Activated CD4-positive, alpha-beta T cell treated with anti-CD3 and anti-CD28 coated beads, Interleukin-2, amount 10 ng/mL, durations not matched to agents 24 days and 14 days (primary cell): ENCODE data around the gene SHROOM2. TPM values are rescaled to one million over a fixed set of nuclear protein-coding genes. Genes with fewer than 3 reads are reported as not detected.
A peak's percentile ranks its signal among the peaks of the same experiment; 100 is the strongest.

Experiments
- DNase-seq: peaks from one replicate; pipeline ENCODE4 v3.0.0; 2022
- H3K27ac Mint-ChIP-seq: one replicate; pipeline ENCODE4 v1.8.0; 2022; ENCODE audit warnings: mild to moderate bottlenecking, mixed read lengths
- H3K27me3 Mint-ChIP-seq: one replicate; pipeline ENCODE4 v1.8.0; 2022; ENCODE audit warnings: mixed read lengths
- H3K36me3 Mint-ChIP-seq: one replicate; pipeline ENCODE4 v1.8.0; 2022; ENCODE audit warnings: low read depth, mild to moderate bottlenecking, mixed read lengths
- H3K4me1 Mint-ChIP-seq: one replicate; pipeline ENCODE4 v1.8.0; 2021; ENCODE audit warnings: mixed read lengths
- H3K4me3 Mint-ChIP-seq: one replicate; pipeline ENCODE4 v1.8.0; 2022; ENCODE audit warnings: mild to moderate bottlenecking, moderate library complexity, mixed read lengths
- H3K9me3 Mint-ChIP-seq: one replicate; pipeline ENCODE4 v1.8.0; 2021; ENCODE audit warnings: mixed read lengths
- intact Hi-C: fragments of 100-400 bp; cut with micrococcal nuclease; formaldehyde crosslinking; loops from one replicate; pipeline ENCODE4 v1.15.1; 2023
- total RNA-seq: library from RNA; stranded (reverse); gene quantifications from 2 replicates; pipeline ENCODE4 v1.2.3, GENCODE V29; 2022

The SHROOM2 gene, protein sequence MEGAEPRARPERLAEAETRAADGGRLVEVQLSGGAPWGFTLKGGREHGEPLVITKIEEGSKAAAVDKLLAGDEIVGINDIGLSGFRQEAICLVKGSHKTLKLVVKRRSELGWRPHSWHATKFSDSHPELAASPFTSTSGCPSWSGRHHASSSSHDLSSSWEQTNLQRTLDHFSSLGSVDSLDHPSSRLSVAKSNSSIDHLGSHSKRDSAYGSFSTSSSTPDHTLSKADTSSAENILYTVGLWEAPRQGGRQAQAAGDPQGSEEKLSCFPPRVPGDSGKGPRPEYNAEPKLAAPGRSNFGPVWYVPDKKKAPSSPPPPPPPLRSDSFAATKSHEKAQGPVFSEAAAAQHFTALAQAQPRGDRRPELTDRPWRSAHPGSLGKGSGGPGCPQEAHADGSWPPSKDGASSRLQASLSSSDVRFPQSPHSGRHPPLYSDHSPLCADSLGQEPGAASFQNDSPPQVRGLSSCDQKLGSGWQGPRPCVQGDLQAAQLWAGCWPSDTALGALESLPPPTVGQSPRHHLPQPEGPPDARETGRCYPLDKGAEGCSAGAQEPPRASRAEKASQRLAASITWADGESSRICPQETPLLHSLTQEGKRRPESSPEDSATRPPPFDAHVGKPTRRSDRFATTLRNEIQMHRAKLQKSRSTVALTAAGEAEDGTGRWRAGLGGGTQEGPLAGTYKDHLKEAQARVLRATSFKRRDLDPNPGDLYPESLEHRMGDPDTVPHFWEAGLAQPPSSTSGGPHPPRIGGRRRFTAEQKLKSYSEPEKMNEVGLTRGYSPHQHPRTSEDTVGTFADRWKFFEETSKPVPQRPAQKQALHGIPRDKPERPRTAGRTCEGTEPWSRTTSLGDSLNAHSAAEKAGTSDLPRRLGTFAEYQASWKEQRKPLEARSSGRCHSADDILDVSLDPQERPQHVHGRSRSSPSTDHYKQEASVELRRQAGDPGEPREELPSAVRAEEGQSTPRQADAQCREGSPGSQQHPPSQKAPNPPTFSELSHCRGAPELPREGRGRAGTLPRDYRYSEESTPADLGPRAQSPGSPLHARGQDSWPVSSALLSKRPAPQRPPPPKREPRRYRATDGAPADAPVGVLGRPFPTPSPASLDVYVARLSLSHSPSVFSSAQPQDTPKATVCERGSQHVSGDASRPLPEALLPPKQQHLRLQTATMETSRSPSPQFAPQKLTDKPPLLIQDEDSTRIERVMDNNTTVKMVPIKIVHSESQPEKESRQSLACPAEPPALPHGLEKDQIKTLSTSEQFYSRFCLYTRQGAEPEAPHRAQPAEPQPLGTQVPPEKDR (N-terminal part only)
- not detected in 2 replicates for total RNA-seq

DNA sequence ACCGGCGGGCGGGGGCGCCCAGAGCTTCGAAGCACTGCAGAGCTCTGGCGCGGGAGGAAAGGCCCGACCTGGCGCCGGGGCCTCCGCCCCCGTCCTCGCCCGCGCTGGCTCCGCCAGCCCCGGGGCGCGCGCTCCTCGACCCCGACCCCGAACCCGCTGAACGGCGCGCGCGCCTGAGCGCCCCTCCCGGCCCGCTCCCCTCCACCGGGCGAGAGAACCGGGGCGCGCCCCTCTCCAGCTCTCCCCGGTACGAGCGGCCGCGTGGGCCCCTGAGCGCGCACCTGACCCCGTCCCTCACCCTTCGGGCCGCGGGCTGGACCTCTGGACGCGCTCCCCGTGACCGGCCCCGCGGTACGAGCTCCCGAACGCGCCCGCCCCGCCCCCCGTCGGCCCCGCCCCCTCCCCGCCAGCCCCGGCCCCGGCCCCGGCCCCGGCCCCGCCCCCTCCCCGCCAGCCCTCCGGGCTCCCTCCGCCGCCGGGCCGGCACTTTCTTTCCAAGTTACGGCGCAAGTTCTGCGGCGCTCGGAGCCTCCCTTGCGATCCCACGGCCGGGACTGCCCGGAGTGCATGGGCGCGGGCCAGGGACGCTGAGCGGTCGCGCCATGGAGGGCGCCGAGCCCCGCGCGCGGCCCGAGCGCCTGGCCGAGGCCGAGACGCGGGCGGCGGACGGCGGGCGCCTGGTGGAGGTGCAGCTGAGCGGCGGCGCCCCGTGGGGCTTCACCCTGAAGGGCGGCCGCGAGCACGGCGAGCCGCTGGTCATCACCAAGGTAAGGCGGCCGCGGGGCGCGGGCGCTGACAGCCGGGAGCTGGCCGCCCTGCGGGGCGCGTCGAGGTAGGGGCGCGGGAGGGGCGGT is at the start of gene SHROOM2:
SHROOM2 (plus strand) TSS at position 486 of the 854 bp plus-strand sequence; CDS start at position 603, 117 bp downstream.
- H3K27ac Mint-ChIP-seq: no peak within 1 kb of the TSS
- no peak for DNase-seq
- H3K4me1 Mint-ChIP-seq: no peaks in the 10 kb centered on the region

DNA sequence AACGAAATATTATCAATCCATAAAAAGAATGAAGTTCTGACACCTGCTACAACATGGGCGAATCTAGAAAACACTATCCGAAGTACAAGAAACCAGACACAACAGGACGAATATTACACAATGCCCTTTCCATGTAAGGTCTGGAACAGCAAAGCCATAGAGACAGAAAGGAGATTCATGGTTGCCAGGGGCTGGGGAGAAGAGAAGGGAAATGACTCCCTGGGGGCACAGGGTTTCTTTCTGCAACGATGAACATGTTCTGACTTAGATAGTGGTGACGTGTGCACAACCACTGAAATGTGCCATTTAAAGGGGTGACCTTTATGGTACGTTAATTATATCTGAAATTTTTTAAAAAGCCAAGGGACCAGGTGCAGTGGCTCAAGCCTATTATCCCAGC is 48.9 kb upstream of the SHROOM2 start:
- H3K27ac Mint-ChIP-seq: no peak overlapping the region
- no peak overlapping the region for H3K4me3 Mint-ChIP-seq
- intact Hi-C loops: no loop called here

More for the DNA sequence above, at the start of gene SHROOM2:
- Mint-ChIP-seq H3K4me3 (peak within 1 kb of the TSS; percentile 32), H3K27me3 (peaks cover 31% of the 10 kb centered on the region), H3K9me3 (no peaks in the 10 kb centered on the region), H3K36me3 (no peaks in the 10 kb centered on the region)
- intact Hi-C loops: no loop called here

DNA sequence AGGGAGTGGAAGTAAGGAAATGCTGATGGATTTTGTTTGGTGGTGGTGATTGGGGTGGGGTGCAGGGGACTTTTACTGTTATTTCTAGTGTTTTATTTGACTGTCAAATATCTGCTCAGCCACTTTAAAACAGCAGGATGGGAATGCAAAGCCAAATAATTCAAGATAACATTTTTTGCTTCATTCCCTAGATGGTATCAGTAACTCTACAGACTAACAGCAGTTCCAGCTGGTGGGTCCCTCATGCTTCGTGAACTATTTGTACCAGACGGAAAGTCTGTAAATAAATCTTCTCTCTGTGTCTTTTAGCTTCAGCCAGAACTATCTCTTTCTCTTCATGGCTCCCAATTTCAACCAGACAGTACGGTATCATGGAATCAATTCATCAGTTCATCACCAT is 48.1 kb upstream of the SHROOM2 start:
- H3K9me3 Mint-ChIP-seq: no peaks in the 10 kb centered on the region
- DNase-seq: no peak

More for the DNA sequence above, 48.9 kb upstream of the SHROOM2 start:
- Mint-ChIP-seq H3K27me3 (peaks cover 1% of the 10 kb centered on the region), H3K9me3 (no peaks in the 10 kb centered on the region), H3K36me3 (no peaks in the 10 kb centered on the region), H3K4me1 (no peaks in the 10 kb centered on the region)
- DNase-seq: no peak

DNA sequence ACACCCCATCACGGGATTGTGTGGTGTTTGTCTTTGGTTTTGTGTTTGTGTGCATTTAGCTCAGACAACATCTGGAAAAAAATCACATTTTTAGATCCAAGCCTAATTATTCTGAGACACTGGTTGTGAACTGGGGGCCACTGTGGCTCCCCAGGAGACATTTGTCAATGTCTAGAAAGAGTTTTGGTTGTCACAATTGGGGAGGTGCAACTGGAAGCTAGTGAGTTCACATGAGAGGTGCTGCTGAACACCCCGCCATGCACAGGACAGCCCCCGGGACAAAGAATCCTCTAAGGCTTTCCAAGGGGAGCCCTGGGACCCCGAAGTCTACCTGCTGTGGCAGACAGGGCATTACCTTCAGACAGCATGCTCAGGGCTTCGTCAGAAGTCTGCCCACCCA is 47.1 kb upstream of the SHROOM2 start:
- Mint-ChIP-seq H3K4me3 (no peak overlapping the region), H3K27me3 (peaks cover 1% of the 10 kb centered on the region), H3K27ac (no peak overlapping the region), H3K36me3 (no peaks in the 10 kb centered on the region), H3K9me3 (no peaks in the 10 kb centered on the region), H3K4me1 (no peaks in the 10 kb centered on the region)
- intact Hi-C loops: no loop called here
- no peak for DNase-seq

More for the DNA sequence above, 48.1 kb upstream of the SHROOM2 start:
- intact Hi-C loops: no loop called here
- H3K4me3 Mint-ChIP-seq: no peak overlapping the region
- H3K27me3 Mint-ChIP-seq: peaks cover 1% of the 10 kb centered on the region
- no peaks in the 10 kb centered on the region for H3K4me1 Mint-ChIP-seq
- no peaks in the 10 kb centered on the region for H3K36me3 Mint-ChIP-seq
- no peak overlapping the region for H3K27ac Mint-ChIP-seq

DNA sequence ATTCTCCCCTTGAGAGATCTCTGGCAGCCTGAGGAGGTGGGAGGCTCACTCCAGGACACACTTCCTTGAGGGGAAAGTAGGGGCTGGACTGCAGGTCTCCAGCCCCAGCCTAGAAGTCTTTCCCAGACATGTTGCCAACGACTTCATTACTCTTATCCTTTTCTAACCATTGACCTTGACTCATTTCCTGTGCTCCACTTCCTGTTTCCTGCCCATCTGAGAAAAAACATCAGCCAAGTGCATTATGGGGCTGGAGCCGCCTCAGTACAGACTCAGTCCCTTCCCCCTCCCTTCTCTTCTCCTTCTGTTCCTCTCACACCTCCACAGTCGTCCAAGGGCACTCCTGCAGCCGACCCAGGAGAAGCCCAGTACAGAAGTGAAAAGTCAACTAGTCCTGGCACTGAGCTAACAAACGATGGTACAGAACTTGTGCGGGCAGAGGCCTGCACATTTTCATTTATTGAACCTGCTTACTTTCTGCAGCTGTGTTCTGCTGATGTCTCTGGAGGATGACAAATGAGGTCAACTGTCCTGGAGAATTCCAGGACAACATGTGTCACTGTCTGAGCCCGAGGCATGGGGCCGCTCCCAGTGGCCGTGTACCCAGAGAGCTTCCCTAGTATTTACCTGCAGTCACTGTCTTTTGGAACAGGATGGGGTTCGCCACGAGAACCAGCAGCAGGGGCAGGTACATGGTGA is 40.7 kb upstream of the SHROOM2 start:
- no peaks in the 10 kb centered on the region for H3K27me3 Mint-ChIP-seq
- peaks cover 6% of the 10 kb centered on the region for H3K36me3 Mint-ChIP-seq
- peaks cover 6% of the 10 kb centered on the region for H3K9me3 Mint-ChIP-seq
- intact Hi-C loops: no loop called here
- H3K4me3 Mint-ChIP-seq: no peak overlapping the region
- peak; percentile 55 for DNase-seq
- H3K27ac Mint-ChIP-seq: peak overlapping the region; percentile 60
- peaks cover 13% of the 10 kb centered on the region for H3K4me1 Mint-ChIP-seq

DNA sequence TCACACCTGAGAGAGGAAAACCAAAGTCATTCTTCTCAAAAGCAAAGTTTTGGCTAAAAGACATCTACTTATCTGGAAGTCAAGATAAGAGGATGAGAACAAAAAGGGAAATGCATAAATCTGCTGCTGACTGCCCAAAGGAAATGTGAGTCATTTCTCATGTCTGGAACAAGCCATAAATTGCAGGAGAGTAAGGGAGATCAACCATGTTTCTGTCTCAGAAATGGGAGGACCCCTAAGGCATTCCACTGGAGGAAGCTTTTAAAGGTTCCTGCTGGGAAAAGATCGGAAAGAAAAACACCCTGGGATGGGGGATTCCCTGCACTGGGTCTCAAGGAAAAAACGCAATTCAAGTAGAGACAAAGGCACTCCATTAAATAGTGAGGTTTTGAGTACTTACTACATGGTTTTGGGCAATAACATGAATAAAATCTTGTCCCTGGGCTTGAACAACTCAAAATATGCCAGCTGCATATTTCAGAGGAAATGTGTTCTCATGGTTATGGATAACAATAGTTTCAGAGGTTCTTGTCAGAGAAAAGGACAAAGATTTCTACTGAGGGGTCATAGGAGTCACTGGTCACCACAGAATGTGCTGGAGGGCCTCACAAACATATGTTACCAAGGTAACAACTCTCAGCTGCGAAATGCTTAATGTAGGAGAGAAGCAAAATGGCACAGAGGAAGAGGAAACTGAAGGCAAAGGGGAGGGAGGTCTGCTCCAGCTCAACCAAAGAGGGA is 39.9 kb upstream of the SHROOM2 start:
- peaks cover 6% of the 10 kb centered on the region for H3K9me3 Mint-ChIP-seq
- no peaks in the 10 kb centered on the region for H3K27me3 Mint-ChIP-seq
- H3K27ac Mint-ChIP-seq: no peak overlapping the region
- H3K4me3 Mint-ChIP-seq: no peak overlapping the region
- no peak for DNase-seq
- intact Hi-C loops: no loop called here
- H3K36me3 Mint-ChIP-seq: peaks cover 6% of the 10 kb centered on the region
- peaks cover 13% of the 10 kb centered on the region for H3K4me1 Mint-ChIP-seq

DNA sequence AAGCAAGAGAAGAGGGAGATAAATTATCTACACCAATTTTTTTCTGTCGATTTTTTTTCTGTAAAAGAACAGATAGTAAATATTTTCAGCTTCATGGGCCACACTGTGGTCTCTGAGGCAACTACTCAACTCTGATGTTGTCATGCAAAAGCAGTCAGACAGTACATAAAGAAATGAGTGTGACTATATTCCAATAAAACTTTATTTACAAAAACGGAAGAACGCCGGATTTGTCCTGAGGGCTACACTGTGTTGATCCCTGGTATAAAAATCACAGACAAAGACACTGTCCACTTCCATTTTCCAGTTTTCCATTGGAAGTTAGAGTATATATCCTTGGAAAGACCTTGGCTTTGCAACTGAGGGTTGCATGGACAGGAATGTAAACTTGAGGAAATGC is 38.6 kb upstream of the SHROOM2 start:
- DNase-seq: no peak
- peaks cover 6% of the 10 kb centered on the region for H3K9me3 Mint-ChIP-seq
- peaks cover 6% of the 10 kb centered on the region for H3K36me3 Mint-ChIP-seq
- intact Hi-C loops: no loop called here
- no peaks in the 10 kb centered on the region for H3K27me3 Mint-ChIP-seq
- peaks cover 13% of the 10 kb centered on the region for H3K4me1 Mint-ChIP-seq
- no peak overlapping the region for H3K27ac Mint-ChIP-seq
- H3K4me3 Mint-ChIP-seq: no peak overlapping the region

DNA sequence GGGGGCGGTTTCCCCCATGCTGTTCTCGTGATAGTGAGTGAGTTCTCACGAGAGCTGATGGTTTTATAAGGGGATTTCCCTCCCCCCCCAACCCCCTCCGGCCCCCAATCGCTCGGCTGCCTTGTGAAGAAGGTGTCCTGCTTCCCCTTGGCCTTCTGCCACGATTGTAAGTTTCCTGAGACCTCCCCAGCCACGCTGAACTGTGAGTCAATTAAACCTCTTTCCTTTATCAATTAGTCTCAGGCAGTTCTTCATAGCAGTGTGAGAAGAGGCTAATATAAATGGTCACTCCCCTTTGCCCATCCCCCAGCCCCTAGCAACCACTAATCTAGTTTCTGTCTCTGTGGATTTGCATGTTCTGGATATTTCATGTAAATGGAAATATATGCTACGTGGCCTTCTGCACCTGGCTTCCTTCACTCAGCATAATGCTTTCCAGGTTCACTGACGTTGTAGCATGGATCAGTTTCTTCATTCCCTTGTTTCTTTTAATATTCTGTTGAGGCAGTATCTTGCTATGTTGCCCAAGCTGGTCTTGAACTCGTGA is 37.0 kb upstream of the SHROOM2 start:
- no peak overlapping the region for H3K27ac Mint-ChIP-seq
- no peaks in the 10 kb centered on the region for H3K27me3 Mint-ChIP-seq
- intact Hi-C loops: no loop called here
- no peak for DNase-seq
- H3K9me3 Mint-ChIP-seq: peaks cover 6% of the 10 kb centered on the region
- peaks cover 6% of the 10 kb centered on the region for H3K36me3 Mint-ChIP-seq
- H3K4me3 Mint-ChIP-seq: no peak overlapping the region
- peaks cover 13% of the 10 kb centered on the region for H3K4me1 Mint-ChIP-seq

DNA sequence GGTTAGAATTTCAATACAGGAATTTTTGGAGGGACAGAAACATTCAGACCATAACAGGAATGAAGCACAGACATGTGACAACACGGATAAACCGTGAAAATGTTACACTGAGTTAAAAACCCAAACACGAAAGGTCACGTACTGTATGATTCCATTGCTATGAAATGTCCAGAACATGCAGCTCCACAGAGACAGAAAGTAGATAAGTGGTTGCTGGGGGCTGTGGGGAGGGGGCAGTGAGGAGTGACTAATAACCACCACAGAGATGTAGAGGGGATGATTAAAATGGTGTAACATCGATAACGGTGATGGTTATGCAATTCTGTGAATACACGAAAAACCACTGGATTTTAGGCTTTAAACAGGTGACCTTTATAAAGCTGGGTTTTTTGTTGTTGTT is 28.9 kb upstream of the SHROOM2 start:
- Mint-ChIP-seq H3K27me3 (no peaks in the 10 kb centered on the region), H3K9me3 (no peaks in the 10 kb centered on the region), H3K27ac (no peak overlapping the region), H3K36me3 (no peaks in the 10 kb centered on the region), H3K4me1 (no peaks in the 10 kb centered on the region), H3K4me3 (no peak overlapping the region)
- DNase-seq: no peak
- intact Hi-C loops: no loop called here

DNA sequence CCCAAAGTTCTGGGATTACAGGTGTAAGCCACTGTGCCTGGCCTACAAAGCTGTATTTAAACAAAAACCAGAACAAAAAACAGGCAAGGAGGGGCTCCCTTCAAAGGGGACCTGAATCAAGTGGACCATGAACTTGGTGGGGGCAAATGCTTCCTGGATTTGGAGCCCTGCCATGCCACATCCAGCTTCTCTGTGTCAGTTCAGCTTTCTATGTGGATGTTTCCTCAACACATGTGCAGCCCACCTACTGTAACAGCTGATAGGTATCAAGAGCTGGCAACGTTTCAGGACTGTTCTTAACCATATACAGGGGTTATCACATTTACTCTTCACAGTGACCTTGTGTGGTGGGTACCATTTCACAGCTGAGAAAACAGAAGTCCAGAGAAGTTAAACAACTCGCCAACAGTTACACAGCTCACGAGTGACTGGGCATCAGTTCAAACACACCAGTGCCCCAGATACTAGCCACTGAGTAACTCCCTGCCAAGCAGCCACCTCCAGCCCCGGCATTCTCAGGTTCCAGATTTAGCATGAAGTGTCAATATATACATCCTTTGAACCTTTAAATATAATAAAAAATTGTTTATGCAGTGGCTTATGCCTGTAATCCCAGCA is 28.1 kb upstream of the SHROOM2 start:
- Mint-ChIP-seq H3K36me3 (no peaks in the 10 kb centered on the region), H3K27ac (no peak overlapping the region), H3K4me3 (no peak overlapping the region), H3K9me3 (no peaks in the 10 kb centered on the region), H3K4me1 (no peaks in the 10 kb centered on the region), H3K27me3 (no peaks in the 10 kb centered on the region)
- DNase-seq: no peak
- intact Hi-C loops: no loop called here

DNA sequence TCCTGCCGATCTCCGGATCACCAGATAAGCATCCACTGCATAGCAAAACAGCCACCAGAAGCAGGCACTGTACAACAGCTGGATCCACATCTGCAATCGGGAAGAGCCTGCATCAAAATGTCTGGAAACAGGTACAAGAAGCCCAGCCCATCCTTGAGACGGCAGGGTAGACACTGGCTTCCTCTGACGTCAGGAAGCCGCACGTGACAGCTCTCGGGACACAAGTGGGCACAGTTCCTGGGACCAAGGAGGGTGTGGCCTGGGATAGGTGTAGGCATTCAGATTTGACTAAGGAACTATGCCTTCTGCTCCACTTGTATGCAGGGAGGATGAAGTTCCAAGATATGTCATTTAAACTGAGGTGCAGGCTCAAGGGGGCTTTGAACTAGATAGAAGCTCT is 26.9 kb upstream of the SHROOM2 start:
- intact Hi-C loops: no loop called here
- Mint-ChIP-seq H3K9me3 (no peaks in the 10 kb centered on the region), H3K27ac (no peak overlapping the region), H3K27me3 (peaks cover 4% of the 10 kb centered on the region), H3K4me3 (no peak overlapping the region), H3K36me3 (no peaks in the 10 kb centered on the region), H3K4me1 (no peaks in the 10 kb centered on the region)
- DNase-seq: no peak
